Nephron (organoid): ENCODE measurements around the gene REXO1.

Source experiments
- H3K27ac Mint-ChIP-seq, 3 experiments: 2 replicates each; pipeline ENCODE4 v1.8.0; 2020; ENCODE audit warnings: mixed read lengths in 3 of 3, mild to moderate bottlenecking in 2 of 3, moderate library complexity in 1 of 3
- H3K27me3 Mint-ChIP-seq: 2 replicates; pipeline ENCODE4 v1.8.0; 2021; ENCODE audit warnings: low read depth, mild to moderate bottlenecking, moderate library complexity, mixed read lengths
- H3K36me3 Mint-ChIP-seq: 2 replicates; pipeline ENCODE4 v1.8.0; 2020; ENCODE audit warnings: low read depth, mixed read lengths
- H3K4me1 Mint-ChIP-seq: 2 replicates; pipeline ENCODE4 v1.8.0; 2020; ENCODE audit warnings: mixed read lengths
- H3K4me3 Mint-ChIP-seq, 3 experiments: 2 replicates each; pipeline ENCODE4 v1.8.0; 2020; ENCODE audit warnings: mild to moderate bottlenecking in 3 of 3, mixed read lengths in 3 of 3, moderate library complexity in 2 of 3
- H3K9me3 Mint-ChIP-seq: 2 replicates; pipeline ENCODE4 v1.8.0; 2020; ENCODE audit warnings: mixed read lengths
- CTCF ChIP-seq, 3 experiments: fragments of 200-600 bp; sonication (generic); IDR thresholded peaks; one replicate each; pipeline ENCODE4 v1.5.0; 2021; ENCODE audit warnings: antibody characterized with exemption in 3 of 3; ENCODE audit not compliant: unreplicated experiment in 3 of 3

REXO1 gene

GRCh38 chr19:1791879-1792278, 56.4 kb downstream of the REXO1 start:
- Mint-ChIP-seq H3K36me3 (no peaks in the 10 kb centered on the region), H3K4me3 (no peak overlapping the region), H3K27me3 (peaks cover 48% of the 10 kb centered on the region), H3K27ac (no peak overlapping the region), H3K4me1 (no peaks in the 10 kb centered on the region), H3K9me3 (no peaks in the 10 kb centered on the region)
- no peak for TF ChIP-seq CTCF (IDR thresholded peaks at IDR 0.05; ENCODE audit: unreplicated experiment in 3 of 3)

GRCh38 chr19:1790054-1790792, 58.1 kb downstream of the REXO1 start:
- Mint-ChIP-seq H3K27ac (no peak overlapping the region), H3K4me1 (no peaks in the 10 kb centered on the region), H3K27me3 (peaks cover 52% of the 10 kb centered on the region), H3K4me3 (no peak overlapping the region), H3K9me3 (no peaks in the 10 kb centered on the region), H3K36me3 (no peaks in the 10 kb centered on the region)
- no peak for TF ChIP-seq CTCF (IDR thresholded peaks at IDR 0.05; ENCODE audit: unreplicated experiment in 3 of 3)

GRCh38 chr19:1789261-1790041, 58.8 kb downstream of the REXO1 start:
- no peak overlapping the region for H3K27ac Mint-ChIP-seq
- H3K4me1 Mint-ChIP-seq, result no peaks in the 10 kb centered on the region
- no peaks in the 10 kb centered on the region for H3K9me3 Mint-ChIP-seq
- no peak for TF ChIP-seq CTCF (IDR thresholded peaks at IDR 0.05; ENCODE audit: unreplicated experiment in 3 of 3)
- no peak overlapping the region for H3K4me3 Mint-ChIP-seq
- peaks cover 59% of the 10 kb centered on the region for H3K27me3 Mint-ChIP-seq
- H3K36me3 Mint-ChIP-seq, result no peaks in the 10 kb centered on the region

GRCh38 chr19:1787116-1787515, 61.2 kb downstream of the REXO1 start:
- H3K9me3 Mint-ChIP-seq, result peaks cover 8% of the 10 kb centered on the region
- H3K36me3 Mint-ChIP-seq, result no peaks in the 10 kb centered on the region
- TF ChIP-seq CTCF (IDR thresholded peaks at IDR 0.05; ENCODE audit: unreplicated experiment in 3 of 3), result no peak
- H3K27ac Mint-ChIP-seq, result no peak overlapping the region
- no peak overlapping the region for H3K4me3 Mint-ChIP-seq
- H3K4me1 Mint-ChIP-seq, result peaks cover 4% of the 10 kb centered on the region
- H3K27me3 Mint-ChIP-seq, result peaks cover 70% of the 10 kb centered on the region

- no peak overlapping the region for H3K4me3 Mint-ChIP-seq
- no peaks in the 10 kb centered on the region for H3K36me3 Mint-ChIP-seq
- peaks cover 74% of the 10 kb centered on the region for H3K27me3 Mint-ChIP-seq
- no peak for TF ChIP-seq CTCF (IDR thresholded peaks at IDR 0.05; ENCODE audit: unreplicated experiment in 3 of 3)
- H3K27ac Mint-ChIP-seq, result no peak overlapping the region
- peaks cover 4% of the 10 kb centered on the region for H3K4me1 Mint-ChIP-seq
- H3K9me3 Mint-ChIP-seq, result peaks cover 8% of the 10 kb centered on the region
Observed at GRCh38 chr19:1786668-1787067, 61.6 kb downstream of the REXO1 start.
